SK-N-SH (cell line): ENCODE data around the gene PARD3.

ENCODE experiments used
- EZH2phosphoT487 ChIP-seq: fragments of 200-600 bp; sonication (generic); IDR thresholded peaks from 2 replicates; pipeline ENCODE4 v1.6.1; 2017; ENCODE audit warnings: low read depth, mixed run types, mild to moderate bottlenecking, antibody characterized with exemption, moderate library complexity, borderline replicate concordance
- GABPA ChIP-seq: IDR thresholded peaks from 2 replicates; pipeline ENCODE4 v1.4.0; 2012; ENCODE audit warnings: low read depth, mild to moderate bottlenecking
- POLR2AphosphoS5 ChIP-seq: IDR thresholded peaks from 2 replicates; pipeline ENCODE4 v1.6.1; 2012; ENCODE audit warnings: low read depth, low read length
- RAD21 ChIP-seq: IDR thresholded peaks from 2 replicates; pipeline ENCODE4 v1.6.1; 2012; ENCODE audit warnings: mild to moderate bottlenecking, low read length
- TF ChIP-seq, protein P1 (sequence below): fragments of 200-600 bp; sonication (generic); IDR thresholded peaks from 2 replicates; pipeline ENCODE4 v1.6.1; 2017; ENCODE audit warnings: antibody characterized with exemption, mild to moderate bottlenecking, moderate library complexity
- TF ChIP-seq, protein P2 (sequence below): IDR thresholded peaks from 2 replicates; pipeline ENCODE4 v1.4.0; 2012; ENCODE audit warnings: low read depth
- TF ChIP-seq, protein P3 (sequence below): IDR thresholded peaks from 2 replicates; pipeline ENCODE4 v1.4.0; 2012; ENCODE audit warnings: low read depth, borderline replicate concordance

DNA sequence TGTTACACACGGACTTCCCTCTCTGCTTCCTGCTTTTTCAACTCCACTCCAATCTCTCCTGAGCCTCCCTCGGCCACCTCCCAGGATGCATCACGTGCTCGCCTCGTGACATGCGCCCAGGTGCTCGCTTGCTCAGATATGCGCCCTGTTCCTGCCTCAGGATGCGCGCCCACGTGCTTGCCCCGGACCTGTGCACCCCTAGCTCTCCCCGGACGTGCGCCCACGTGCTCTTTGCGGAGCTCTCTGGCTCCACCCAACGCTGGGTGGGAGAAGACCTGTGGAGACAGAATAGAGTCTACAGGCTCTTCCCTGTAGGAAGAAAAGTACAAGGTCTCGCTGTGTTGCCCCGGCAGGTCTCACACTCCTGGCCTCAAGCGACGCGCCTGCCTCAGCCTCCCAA is 23.1 kb downstream of the PARD3 start:
- TF ChIP-seq, protein P1, sequence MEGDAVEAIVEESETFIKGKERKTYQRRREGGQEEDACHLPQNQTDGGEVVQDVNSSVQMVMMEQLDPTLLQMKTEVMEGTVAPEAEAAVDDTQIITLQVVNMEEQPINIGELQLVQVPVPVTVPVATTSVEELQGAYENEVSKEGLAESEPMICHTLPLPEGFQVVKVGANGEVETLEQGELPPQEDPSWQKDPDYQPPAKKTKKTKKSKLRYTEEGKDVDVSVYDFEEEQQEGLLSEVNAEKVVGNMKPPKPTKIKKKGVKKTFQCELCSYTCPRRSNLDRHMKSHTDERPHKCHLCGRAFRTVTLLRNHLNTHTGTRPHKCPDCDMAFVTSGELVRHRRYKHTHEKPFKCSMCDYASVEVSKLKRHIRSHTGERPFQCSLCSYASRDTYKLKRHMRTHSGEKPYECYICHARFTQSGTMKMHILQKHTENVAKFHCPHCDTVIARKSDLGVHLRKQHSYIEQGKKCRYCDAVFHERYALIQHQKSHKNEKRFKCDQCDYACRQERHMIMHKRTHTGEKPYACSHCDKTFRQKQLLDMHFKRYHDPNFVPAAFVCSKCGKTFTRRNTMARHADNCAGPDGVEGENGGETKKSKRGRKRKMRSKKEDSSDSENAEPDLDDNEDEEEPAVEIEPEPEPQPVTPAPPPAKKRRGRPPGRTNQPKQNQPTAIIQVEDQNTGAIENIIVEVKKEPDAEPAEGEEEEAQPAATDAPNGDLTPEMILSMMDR, result no peak
- TF ChIP-seq, protein P2, sequence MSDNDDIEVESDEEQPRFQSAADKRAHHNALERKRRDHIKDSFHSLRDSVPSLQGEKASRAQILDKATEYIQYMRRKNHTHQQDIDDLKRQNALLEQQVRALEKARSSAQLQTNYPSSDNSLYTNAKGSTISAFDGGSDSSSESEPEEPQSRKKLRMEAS, result no peak
- TF ChIP-seq RAD21, result no peak
- TF ChIP-seq POLR2AphosphoS5, result no peak
- TF ChIP-seq, protein P3, sequence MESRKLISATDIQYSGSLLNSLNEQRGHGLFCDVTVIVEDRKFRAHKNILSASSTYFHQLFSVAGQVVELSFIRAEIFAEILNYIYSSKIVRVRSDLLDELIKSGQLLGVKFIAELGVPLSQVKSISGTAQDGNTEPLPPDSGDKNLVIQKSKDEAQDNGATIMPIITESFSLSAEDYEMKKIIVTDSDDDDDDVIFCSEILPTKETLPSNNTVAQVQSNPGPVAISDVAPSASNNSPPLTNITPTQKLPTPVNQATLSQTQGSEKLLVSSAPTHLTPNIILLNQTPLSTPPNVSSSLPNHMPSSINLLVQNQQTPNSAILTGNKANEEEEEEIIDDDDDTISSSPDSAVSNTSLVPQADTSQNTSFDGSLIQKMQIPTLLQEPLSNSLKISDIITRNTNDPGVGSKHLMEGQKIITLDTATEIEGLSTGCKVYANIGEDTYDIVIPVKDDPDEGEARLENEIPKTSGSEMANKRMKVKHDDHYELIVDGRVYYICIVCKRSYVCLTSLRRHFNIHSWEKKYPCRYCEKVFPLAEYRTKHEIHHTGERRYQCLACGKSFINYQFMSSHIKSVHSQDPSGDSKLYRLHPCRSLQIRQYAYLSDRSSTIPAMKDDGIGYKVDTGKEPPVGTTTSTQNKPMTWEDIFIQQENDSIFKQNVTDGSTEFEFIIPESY, result no peak
- no peak for TF ChIP-seq EZH2phosphoT487
- TF ChIP-seq GABPA, result no peak
